Measurements from ENCODE around the gene GNA14. TPM values are rescaled to one million over a fixed set of nuclear protein-coding genes. Genes with fewer than 3 reads are reported as not detected.

Gene GNA14
- total RNA-seq, 1 experiment from 2014 or later, result 1.3 TPM

DNA sequence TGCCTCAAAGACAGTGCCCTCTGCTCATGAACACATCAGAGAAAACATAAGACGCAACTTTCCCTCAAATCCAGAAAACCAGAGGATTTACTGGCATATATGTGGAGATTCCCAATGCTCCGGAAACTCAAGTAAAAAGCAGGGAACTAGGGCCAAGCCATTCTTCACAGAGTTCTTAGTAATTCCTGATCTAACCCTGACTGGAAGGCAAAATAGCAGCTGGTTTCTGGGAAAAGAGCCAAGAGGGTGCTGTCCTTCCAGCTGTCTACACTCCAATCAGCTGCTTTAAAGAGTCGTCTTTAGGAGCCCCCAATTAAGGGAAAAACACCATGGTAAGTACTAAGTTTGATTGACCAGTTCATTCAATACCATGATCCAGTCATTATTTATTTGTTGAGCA is 49.6 kb downstream of the GNA14 start:
- intact Hi-C loops (cut with micrococcal nuclease; ENCODE audit: unreplicated experiment), result no loop called here
- DNase-seq, result no peak
- ChIA-PET CTCF (no interaction called here), POLR2A (ENCODE audit: unreplicated experiment) (no interaction called here)
- Histone ChIP-seq H3K4me1 (replicated peaks; ENCODE audit: insufficient read depth) (no peaks in the 10 kb centered on the region), H3K9me2 (ENCODE audit: insufficient read depth) (no peaks in the 10 kb centered on the region), H3K27me3 (ENCODE audit: insufficient read depth, low read depth) (no peaks in the 10 kb centered on the region), H3K4me3 (no peak overlapping the region), H3K79me2 (ENCODE audit: low read depth) (no peaks in the 10 kb centered on the region), H3F3A (ENCODE audit: insufficient read depth, low read depth) (no peaks in the 10 kb centered on the region), H4K20me1 (ENCODE audit: insufficient read depth) (no peaks in the 10 kb centered on the region), H3K36me3 (ENCODE audit: low read depth) (no peaks in the 10 kb centered on the region), H2AFZ (no peak overlapping the region), H3K4me2 (no peak overlapping the region), H3K27ac (no peak overlapping the region), H3K9me3 (ENCODE audit: insufficient read depth, low read depth) (no peaks in the 10 kb centered on the region)
- TF ChIP-seq, protein P1, sequence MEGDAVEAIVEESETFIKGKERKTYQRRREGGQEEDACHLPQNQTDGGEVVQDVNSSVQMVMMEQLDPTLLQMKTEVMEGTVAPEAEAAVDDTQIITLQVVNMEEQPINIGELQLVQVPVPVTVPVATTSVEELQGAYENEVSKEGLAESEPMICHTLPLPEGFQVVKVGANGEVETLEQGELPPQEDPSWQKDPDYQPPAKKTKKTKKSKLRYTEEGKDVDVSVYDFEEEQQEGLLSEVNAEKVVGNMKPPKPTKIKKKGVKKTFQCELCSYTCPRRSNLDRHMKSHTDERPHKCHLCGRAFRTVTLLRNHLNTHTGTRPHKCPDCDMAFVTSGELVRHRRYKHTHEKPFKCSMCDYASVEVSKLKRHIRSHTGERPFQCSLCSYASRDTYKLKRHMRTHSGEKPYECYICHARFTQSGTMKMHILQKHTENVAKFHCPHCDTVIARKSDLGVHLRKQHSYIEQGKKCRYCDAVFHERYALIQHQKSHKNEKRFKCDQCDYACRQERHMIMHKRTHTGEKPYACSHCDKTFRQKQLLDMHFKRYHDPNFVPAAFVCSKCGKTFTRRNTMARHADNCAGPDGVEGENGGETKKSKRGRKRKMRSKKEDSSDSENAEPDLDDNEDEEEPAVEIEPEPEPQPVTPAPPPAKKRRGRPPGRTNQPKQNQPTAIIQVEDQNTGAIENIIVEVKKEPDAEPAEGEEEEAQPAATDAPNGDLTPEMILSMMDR (conservative IDR thresholded peaks at IDR 0.05), result no peak
- no peak for TF ChIP-seq EZH2 (IDR thresholded peaks at IDR 0.05; ENCODE audit: low read depth)
- no TSS peak for BruUV-seq (replicated peaks)

DNA sequence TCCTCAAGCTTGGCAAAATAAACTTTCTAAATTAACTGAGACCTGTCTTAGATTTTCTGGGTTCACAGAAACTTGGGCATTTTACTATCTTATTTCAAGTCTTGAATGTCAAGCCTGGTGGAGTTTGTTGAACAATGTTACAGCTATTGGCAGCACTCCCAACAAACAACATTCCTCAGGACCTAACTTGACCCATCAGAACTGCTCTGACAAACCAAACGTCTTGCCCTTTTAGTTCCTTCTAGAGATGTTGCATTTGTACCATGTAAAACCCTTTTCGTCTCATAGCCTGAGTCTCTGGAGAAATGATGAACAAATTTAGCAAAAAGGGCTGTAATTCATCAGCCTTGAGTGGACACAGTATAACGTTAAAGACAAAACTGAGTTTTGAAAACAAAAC is 51.1 kb downstream of the GNA14 start:
- CTCF ChIA-PET, result no interaction called here
- Histone ChIP-seq H3K27me3 (ENCODE audit: insufficient read depth, low read depth) (no peaks in the 10 kb centered on the region), H3K36me3 (ENCODE audit: low read depth) (no peaks in the 10 kb centered on the region), H2AFZ (no peak overlapping the region), H3K4me1 (replicated peaks; ENCODE audit: insufficient read depth) (0 out of 2 replicates have a peak, but pooled peaks cover 3% of the 10 kb centered on the region), H4K20me1 (ENCODE audit: insufficient read depth) (no peaks in the 10 kb centered on the region), H3K9me2 (ENCODE audit: insufficient read depth) (no peaks in the 10 kb centered on the region), H3K27ac (no peak overlapping the region), H3F3A (ENCODE audit: insufficient read depth, low read depth) (no peaks in the 10 kb centered on the region), H3K4me3 (no peak overlapping the region), H3K9me3 (ENCODE audit: insufficient read depth, low read depth) (no peaks in the 10 kb centered on the region), H3K4me2 (no peak overlapping the region), H3K79me2 (ENCODE audit: low read depth) (no peaks in the 10 kb centered on the region)
- TF ChIP-seq, protein P1 (conservative IDR thresholded peaks at IDR 0.05), result no peak
- TF ChIP-seq EZH2 (IDR thresholded peaks at IDR 0.05; ENCODE audit: low read depth), result no peak
- BruUV-seq (replicated peaks), result no TSS peak
- intact Hi-C loops (cut with micrococcal nuclease; ENCODE audit: unreplicated experiment), result no loop called here
- POLR2A ChIA-PET (ENCODE audit: unreplicated experiment), result no interaction called here
- no peak for DNase-seq

DNA sequence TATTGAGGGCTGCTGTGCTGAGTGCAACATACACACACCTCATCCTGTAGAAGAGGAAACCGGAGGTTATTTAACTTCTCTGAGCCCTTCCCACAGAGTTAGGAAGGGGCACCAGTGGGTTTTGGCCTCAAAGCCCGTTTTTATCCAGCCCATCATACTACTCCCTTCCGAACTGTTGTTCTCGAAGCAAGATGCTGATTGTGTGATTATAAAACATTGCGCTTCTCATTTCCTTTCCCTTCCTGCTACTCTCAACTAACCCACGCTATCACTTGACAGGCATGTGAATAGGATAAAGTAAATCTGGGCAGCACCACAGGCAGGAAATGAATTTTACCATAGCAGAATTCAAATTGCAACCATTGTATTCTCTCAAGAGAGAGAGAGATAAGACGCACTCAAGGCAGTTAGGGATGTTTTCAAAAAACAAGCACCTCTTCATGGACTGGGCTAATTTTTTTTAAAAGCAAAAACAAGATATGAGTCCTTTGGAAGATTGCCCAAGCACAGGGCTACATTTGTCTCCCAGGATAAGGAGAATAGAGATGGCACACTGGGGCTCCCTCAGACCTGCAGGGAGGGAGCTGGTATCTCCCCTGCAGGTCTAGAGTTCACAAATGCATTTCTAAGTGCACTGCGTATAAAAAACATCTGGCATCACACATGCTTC is 52.6 kb downstream of the GNA14 start:
- Histone ChIP-seq H3K27ac (no peak overlapping the region), H3F3A (ENCODE audit: insufficient read depth, low read depth) (no peaks in the 10 kb centered on the region), H3K9me2 (ENCODE audit: insufficient read depth) (no peaks in the 10 kb centered on the region), H3K4me3 (no peak overlapping the region), H3K4me2 (no peak overlapping the region), H2AFZ (no peak overlapping the region), H3K27me3 (ENCODE audit: insufficient read depth, low read depth) (no peaks in the 10 kb centered on the region), H3K36me3 (ENCODE audit: low read depth) (no peaks in the 10 kb centered on the region), H4K20me1 (ENCODE audit: insufficient read depth) (no peaks in the 10 kb centered on the region), H3K79me2 (ENCODE audit: low read depth) (no peaks in the 10 kb centered on the region), H3K9me3 (ENCODE audit: insufficient read depth, low read depth) (no peaks in the 10 kb centered on the region), H3K4me1 (replicated peaks; ENCODE audit: insufficient read depth) (peaks cover 3% of the 10 kb centered on the region; the same call in 1 of the 2 replicates)
- ChIA-PET POLR2A (ENCODE audit: unreplicated experiment) (no interaction called here), CTCF (no interaction called here)
- TF ChIP-seq, protein P1 (conservative IDR thresholded peaks at IDR 0.05), result no peak
- TF ChIP-seq EZH2 (IDR thresholded peaks at IDR 0.05; ENCODE audit: low read depth), result no peak
- intact Hi-C loops (cut with micrococcal nuclease; ENCODE audit: unreplicated experiment), result no loop called here
- no TSS peak for BruUV-seq (replicated peaks)
- no peak for DNase-seq

Data from PC-9 (cell line).